Right atrium auricular region (tissue), 2 donors: ENCODE data around the gene ALOX15B. TPM values are rescaled to one million over a fixed set of nuclear protein-coding genes. Genes with fewer than 3 reads are reported as not detected.

Experiments
- DNase-seq: peaks from one replicate; pipeline ENCODE4 v3.0.0-alpha.2; 2019; ENCODE audit warnings: low spot score
- H3K27ac ChIP-seq, 2 donors: fragments of 200-600 bp; sonication (generic); 1 replicate in 1 of 2; 2 replicates in 1 of 2; pipeline ENCODE4 v1.5.1; 2016 to 2019
- H3K27me3 ChIP-seq, 2 donors: fragments of 200-600 bp; sonication (generic); one replicate each; pipeline versions ENCODE4 v1.5.1 to v1.6.0; 2017 to 2019
- H3K36me3 ChIP-seq: fragments of 200-600 bp; sonication (generic); one replicate; pipeline ENCODE4 v1.5.1; 2016
- H3K4me1 ChIP-seq, 2 donors: fragments of 200-600 bp; sonication (generic); one replicate each; pipeline versions ENCODE4 v1.5.1 to v1.6.0; 2017 to 2019
- H3K4me3 ChIP-seq, 2 donors: fragments of 200-600 bp; sonication (generic); 1 replicate in 1 of 2; 2 replicates in 1 of 2; pipeline ENCODE4 v1.5.1; 2017 to 2019; ENCODE audit warnings: mild to moderate bottlenecking in 1 of 2, moderate library complexity in 1 of 2
- H3K9me3 ChIP-seq, 2 donors: fragments of 200-600 bp; sonication (generic); one replicate each; pipeline ENCODE4 v1.5.1; 2019
- total RNA-seq, 2 donors: library from RNA; depleted of rRNA; stranded (reverse); fragments of >200 nt; gene quantifications; one replicate each; pipeline ENCODE4 v1.1.0, GENCODE V29; 2016
- TF ChIP-seq, protein P1 (sequence below), 2 donors: fragments of 200-600 bp; sonication (generic); IDR thresholded peaks; one replicate each; pipeline ENCODE4 v1.5.1; 2019; ENCODE audit warnings: antibody characterized with exemption in 2 of 2

Gene ALOX15B
- total RNA-seq, 2 donors from 2014 or later: 1.2 to 1.8 TPM

DNA sequence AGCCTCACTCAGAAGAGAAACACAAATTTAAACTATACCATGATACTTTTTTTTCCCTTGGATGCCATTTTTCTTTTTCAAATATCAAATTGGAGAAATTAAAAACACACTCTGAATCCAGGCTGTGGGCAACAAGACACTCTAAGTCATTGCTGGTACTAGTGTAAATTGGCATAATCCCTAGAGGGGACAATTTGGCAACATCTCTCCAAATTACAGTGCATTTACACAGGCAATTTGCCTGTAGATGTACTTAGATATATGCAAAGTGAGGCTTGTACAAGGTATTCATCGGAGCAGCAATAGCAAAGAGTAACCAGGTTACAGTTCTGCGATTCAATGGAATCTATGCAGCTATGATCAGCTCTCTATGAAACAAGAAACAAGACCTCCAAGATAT is 43.1 kb upstream of the ALOX15B start:
- no peaks in the 10 kb centered on the region for H3K27me3 ChIP-seq
- no peaks in the 10 kb centered on the region for H3K9me3 ChIP-seq
- TF ChIP-seq, protein P1, sequence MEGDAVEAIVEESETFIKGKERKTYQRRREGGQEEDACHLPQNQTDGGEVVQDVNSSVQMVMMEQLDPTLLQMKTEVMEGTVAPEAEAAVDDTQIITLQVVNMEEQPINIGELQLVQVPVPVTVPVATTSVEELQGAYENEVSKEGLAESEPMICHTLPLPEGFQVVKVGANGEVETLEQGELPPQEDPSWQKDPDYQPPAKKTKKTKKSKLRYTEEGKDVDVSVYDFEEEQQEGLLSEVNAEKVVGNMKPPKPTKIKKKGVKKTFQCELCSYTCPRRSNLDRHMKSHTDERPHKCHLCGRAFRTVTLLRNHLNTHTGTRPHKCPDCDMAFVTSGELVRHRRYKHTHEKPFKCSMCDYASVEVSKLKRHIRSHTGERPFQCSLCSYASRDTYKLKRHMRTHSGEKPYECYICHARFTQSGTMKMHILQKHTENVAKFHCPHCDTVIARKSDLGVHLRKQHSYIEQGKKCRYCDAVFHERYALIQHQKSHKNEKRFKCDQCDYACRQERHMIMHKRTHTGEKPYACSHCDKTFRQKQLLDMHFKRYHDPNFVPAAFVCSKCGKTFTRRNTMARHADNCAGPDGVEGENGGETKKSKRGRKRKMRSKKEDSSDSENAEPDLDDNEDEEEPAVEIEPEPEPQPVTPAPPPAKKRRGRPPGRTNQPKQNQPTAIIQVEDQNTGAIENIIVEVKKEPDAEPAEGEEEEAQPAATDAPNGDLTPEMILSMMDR (IDR thresholded peaks at IDR 0.05): no peak
- peaks cover 0 to 10% of the 10 kb centered on the region in 2 donors for H3K4me1 ChIP-seq
- H3K27ac ChIP-seq: no peak overlapping the region
- H3K4me3 ChIP-seq: no peak overlapping the region
- no peak for DNase-seq
- H3K36me3 ChIP-seq: no peaks in the 10 kb centered on the region

DNA sequence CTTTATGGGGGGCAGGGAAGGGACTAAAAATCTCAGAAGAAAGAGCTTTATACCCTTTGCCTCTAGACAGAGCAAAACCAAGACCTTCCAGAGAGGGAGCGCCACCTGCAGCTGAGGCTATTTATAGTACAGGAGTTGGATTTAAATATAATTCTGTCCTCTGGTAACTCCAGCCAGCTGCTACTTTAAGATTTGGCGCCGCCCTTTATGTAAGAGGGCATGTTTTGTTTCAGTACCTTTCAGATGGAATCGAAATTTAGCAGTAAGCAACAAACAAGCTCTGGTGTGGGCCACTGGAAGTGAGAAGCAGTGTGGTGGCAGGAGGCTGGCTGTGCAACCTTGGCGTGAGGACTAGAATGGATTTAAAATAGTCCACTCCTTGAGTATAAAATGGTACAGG is 41.7 kb upstream of the ALOX15B start:
- TF ChIP-seq, protein P1 (IDR thresholded peaks at IDR 0.05): peak in 1 of 2 donors; percentile 61
- H3K4me1 ChIP-seq: peaks cover 0 to 10% of the 10 kb centered on the region in 2 donors
- H3K4me3 ChIP-seq: no peak overlapping the region
- no peaks in the 10 kb centered on the region for H3K9me3 ChIP-seq
- H3K27me3 ChIP-seq: peaks cover 0 to 3% of the 10 kb centered on the region in 2 donors
- DNase-seq: no peak
- no peaks in the 10 kb centered on the region for H3K36me3 ChIP-seq
- H3K27ac ChIP-seq: no peak overlapping the region

DNA sequence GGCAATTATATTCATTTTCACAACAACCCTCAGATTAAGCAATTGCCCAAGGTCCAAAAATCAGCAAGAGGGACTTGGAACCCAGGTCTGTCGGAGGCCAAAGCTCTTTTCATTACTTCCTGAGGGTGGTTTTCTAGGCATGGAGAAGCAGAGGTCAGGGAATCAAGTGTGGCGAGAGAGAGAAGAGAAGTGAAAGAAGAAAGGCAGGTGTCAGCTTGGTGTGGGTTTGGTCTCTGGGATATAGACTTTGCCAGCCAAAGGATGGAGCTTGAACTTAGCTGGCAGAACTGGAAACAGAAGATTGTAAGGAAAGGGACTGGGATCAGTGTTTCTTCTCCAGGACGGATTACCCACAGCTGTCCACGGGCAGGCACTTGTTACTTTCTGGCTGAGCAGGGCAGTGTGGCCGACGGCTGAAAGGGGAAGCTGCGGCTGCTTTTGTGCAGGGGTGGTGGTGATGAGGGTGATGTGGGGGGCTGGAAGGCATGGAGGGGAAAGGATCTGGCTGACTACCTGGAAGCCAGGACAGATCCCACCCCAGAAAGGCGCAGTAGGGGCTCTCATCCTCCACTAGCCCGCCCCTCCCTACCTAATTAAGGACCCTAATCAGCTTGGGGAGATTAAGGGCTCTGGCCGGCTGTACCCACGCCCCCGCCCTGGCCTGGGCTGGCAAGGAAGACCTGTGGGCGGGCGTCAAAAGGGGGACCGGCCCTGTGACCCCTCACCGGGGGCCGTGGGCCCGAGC is 36.7 kb upstream of the ALOX15B start, which contains the start of gene GUCY2D:
Gene GUCY2D, plus strand, starts transcription at position 640 of the 745 bp plus-strand sequence. CDS start 433 bp downstream, outside the sequence.
- peak within 1 kb of the TSS; percentile 24 to 40 for H3K4me3 ChIP-seq
- DNase-seq: no peak
- no peak within 1 kb of the TSS for H3K27ac ChIP-seq
- H3K9me3 ChIP-seq: no peaks in the 10 kb centered on the region
- H3K36me3 ChIP-seq: no peaks in the 10 kb centered on the region
- H3K4me1 ChIP-seq: peaks cover 0 to 20% of the 10 kb centered on the region in 2 donors
- peaks cover 0 to 22% of the 10 kb centered on the region in 2 donors for H3K27me3 ChIP-seq
- TF ChIP-seq, protein P1 (IDR thresholded peaks at IDR 0.05): no peak

DNA sequence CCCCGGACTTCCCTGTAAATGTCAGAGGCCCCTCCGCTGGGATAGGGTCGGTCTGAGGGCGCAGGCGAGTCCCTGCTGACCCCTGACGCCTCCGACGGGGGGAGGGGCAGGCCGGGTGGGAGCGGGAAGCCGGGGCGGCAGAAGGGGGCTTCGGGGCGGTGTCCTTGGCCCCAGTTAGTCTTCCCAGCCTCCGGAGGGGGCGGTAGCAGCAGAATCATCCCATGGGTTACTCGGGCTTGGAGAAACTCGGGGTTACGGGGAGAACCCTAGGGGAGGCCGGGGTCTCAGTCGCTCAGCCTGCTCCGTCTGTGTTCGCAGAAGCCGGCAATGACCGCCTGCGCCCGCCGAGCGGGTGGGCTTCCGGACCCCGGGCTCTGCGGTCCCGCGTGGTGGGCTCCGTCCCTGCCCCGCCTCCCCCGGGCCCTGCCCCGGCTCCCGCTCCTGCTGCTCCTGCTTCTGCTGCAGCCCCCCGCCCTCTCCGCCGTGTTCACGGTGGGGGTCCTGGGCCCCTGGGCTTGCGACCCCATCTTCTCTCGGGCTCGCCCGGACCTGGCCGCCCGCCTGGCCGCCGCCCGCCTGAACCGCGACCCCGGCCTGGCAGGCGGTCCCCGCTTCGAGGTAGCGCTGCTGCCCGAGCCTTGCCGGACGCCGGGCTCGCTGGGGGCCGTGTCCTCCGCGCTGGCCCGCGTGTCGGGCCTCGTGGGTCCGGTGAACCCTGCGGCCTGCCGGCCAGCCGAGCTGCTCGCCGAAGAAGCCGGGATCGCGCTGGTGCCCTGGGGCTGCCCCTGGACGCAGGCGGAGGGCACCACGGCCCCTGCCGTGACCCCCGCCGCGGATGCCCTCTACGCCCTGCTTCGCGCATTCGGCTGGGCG is 35.9 kb upstream of the ALOX15B start:
- Histone ChIP-seq H3K27ac (no peak overlapping the region), H3K9me3 (no peaks in the 10 kb centered on the region), H3K27me3 (peaks cover 0 to 22% of the 10 kb centered on the region in 2 donors), H3K4me1 (peaks cover 0 to 15% of the 10 kb centered on the region in 2 donors), H3K4me3 (peak overlapping the region; percentile 24 to 40), H3K36me3 (no peaks in the 10 kb centered on the region)
- TF ChIP-seq, protein P1 (IDR thresholded peaks at IDR 0.05): no peak
- no peak for DNase-seq

DNA sequence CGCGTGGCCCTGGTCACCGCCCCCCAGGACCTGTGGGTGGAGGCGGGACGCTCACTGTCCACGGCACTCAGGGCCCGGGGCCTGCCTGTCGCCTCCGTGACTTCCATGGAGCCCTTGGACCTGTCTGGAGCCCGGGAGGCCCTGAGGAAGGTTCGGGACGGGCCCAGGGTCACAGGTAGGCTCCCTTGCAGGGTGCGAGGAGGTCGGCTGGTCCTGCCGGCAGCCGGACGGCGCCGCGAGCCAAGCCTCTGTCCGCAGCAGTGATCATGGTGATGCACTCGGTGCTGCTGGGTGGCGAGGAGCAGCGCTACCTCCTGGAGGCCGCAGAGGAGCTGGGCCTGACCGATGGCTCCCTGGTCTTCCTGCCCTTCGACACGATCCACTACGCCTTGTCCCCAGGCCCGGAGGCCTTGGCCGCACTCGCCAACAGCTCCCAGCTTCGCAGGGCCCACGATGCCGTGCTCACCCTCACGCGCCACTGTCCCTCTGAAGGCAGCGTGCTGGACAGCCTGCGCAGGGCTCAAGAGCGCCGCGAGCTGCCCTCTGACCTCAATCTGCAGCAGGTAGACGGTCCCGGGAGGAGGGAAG is 35.2 kb upstream of the ALOX15B start:
- Histone ChIP-seq H3K36me3 (no peaks in the 10 kb centered on the region), H3K4me1 (peaks cover 0 to 15% of the 10 kb centered on the region in 2 donors), H3K27me3 (peaks cover 0 to 22% of the 10 kb centered on the region in 2 donors), H3K9me3 (no peaks in the 10 kb centered on the region), H3K4me3 (peak overlapping the region in 1 of 2 donors; percentile 40), H3K27ac (no peak overlapping the region)
- TF ChIP-seq, protein P1 (IDR thresholded peaks at IDR 0.05): no peak
- DNase-seq: no peak
